Measurements from ENCODE around the gene RNH1. TPM values are rescaled to one million over a fixed set of nuclear protein-coding genes. Genes with fewer than 3 reads are reported as not detected.

Gene RNH1
- polyA plus RNA-seq, 1 of the 3 experiments (the other 2 are of a cell fraction): 147 TPM

- POLR2A ChIA-PET: interaction anchor here (0.6 to 1.6 kb wide), 2 partner anchors 8 to 67 kb away, joined by 3 to 4 read pairs; partner anchors contain the start of gene RNH1
Measured at GRCh38 chr11:498297-499181, 8.5 kb downstream of the RNH1 start.

More at GRCh38 chr11:498297-499181, 8.5 kb downstream of the RNH1 start:
- no peak overlapping the region for H3K4me3 ChIP-seq (ENCODE audit: low read depth in 2 of 2, low read length in 1 of 2)
- CTCF ChIA-PET: interaction anchor here (1.3 to 1.4 kb wide), 2 partner anchors 8 to 20 kb away, joined by 3 to 5 read pairs; no protein-coding TSS in a partner anchor
- no peak overlapping the region for H2AFZ ChIP-seq (ENCODE audit: low read depth)
- H4K20me1 ChIP-seq (ENCODE audit: insufficient read depth): 0 out of 2 replicates have a peak, but pooled peaks cover 7% of the 10 kb centered on the region
- H3K9me2 ChIP-seq: no peaks in the 10 kb centered on the region
- no peaks in the 10 kb centered on the region for H3K27me3 ChIP-seq (ENCODE audit: insufficient read depth)
- peaks cover 15% of the 10 kb centered on the region; the same call in 1 of the 2 replicates for H3K79me2 ChIP-seq (ENCODE audit: insufficient read depth)
- no peak overlapping the region for H3K4me2 ChIP-seq
- TF ChIP-seq POLR2AphosphoS5 (IDR thresholded peaks at IDR 0.05; ENCODE audit: low read depth, low read length) (no peak), NFIC (IDR thresholded peaks at IDR 0.05; ENCODE audit: borderline replicate concordance) (no peak), RFX5 (IDR thresholded peaks at IDR 0.05; ENCODE audit: low read length) (no peak), RCOR1 (IDR thresholded peaks at IDR 0.05; ENCODE audit: low read length) (no peak), TEAD4 (IDR thresholded peaks at IDR 0.05; ENCODE audit: borderline replicate concordance, insufficient read depth) (no peak), SIN3A (IDR thresholded peaks at IDR 0.05; ENCODE audit: borderline replicate concordance, low read depth, low read length) (no peak), MXI1 (IDR thresholded peaks at IDR 0.05; ENCODE audit: low read depth, low read length) (no peak), NRF1 (IDR thresholded peaks at IDR 0.05; ENCODE audit: low read depth, low read length) (no peak), CHD2 (IDR thresholded peaks at IDR 0.05; ENCODE audit: low read length, partially characterized antibody) (no peak), MEF2A (IDR thresholded peaks at IDR 0.05; ENCODE audit: borderline replicate concordance, low read depth) (no peak), TAF1 (IDR thresholded peaks at IDR 0.05; ENCODE audit: borderline replicate concordance, low read depth, low read length) (no peak)
- TF ChIP-seq, protein P1, sequence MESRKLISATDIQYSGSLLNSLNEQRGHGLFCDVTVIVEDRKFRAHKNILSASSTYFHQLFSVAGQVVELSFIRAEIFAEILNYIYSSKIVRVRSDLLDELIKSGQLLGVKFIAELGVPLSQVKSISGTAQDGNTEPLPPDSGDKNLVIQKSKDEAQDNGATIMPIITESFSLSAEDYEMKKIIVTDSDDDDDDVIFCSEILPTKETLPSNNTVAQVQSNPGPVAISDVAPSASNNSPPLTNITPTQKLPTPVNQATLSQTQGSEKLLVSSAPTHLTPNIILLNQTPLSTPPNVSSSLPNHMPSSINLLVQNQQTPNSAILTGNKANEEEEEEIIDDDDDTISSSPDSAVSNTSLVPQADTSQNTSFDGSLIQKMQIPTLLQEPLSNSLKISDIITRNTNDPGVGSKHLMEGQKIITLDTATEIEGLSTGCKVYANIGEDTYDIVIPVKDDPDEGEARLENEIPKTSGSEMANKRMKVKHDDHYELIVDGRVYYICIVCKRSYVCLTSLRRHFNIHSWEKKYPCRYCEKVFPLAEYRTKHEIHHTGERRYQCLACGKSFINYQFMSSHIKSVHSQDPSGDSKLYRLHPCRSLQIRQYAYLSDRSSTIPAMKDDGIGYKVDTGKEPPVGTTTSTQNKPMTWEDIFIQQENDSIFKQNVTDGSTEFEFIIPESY (IDR thresholded peaks at IDR 0.05; ENCODE audit: borderline replicate concordance, low read depth): no peak
- TF ChIP-seq, protein P2, sequence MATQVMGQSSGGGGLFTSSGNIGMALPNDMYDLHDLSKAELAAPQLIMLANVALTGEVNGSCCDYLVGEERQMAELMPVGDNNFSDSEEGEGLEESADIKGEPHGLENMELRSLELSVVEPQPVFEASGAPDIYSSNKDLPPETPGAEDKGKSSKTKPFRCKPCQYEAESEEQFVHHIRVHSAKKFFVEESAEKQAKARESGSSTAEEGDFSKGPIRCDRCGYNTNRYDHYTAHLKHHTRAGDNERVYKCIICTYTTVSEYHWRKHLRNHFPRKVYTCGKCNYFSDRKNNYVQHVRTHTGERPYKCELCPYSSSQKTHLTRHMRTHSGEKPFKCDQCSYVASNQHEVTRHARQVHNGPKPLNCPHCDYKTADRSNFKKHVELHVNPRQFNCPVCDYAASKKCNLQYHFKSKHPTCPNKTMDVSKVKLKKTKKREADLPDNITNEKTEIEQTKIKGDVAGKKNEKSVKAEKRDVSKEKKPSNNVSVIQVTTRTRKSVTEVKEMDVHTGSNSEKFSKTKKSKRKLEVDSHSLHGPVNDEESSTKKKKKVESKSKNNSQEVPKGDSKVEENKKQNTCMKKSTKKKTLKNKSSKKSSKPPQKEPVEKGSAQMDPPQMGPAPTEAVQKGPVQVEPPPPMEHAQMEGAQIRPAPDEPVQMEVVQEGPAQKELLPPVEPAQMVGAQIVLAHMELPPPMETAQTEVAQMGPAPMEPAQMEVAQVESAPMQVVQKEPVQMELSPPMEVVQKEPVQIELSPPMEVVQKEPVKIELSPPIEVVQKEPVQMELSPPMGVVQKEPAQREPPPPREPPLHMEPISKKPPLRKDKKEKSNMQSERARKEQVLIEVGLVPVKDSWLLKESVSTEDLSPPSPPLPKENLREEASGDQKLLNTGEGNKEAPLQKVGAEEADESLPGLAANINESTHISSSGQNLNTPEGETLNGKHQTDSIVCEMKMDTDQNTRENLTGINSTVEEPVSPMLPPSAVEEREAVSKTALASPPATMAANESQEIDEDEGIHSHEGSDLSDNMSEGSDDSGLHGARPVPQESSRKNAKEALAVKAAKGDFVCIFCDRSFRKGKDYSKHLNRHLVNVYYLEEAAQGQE (IDR thresholded peaks at IDR 0.05; ENCODE audit: low read depth, low read length): no peak
- TF ChIP-seq, protein P3, sequence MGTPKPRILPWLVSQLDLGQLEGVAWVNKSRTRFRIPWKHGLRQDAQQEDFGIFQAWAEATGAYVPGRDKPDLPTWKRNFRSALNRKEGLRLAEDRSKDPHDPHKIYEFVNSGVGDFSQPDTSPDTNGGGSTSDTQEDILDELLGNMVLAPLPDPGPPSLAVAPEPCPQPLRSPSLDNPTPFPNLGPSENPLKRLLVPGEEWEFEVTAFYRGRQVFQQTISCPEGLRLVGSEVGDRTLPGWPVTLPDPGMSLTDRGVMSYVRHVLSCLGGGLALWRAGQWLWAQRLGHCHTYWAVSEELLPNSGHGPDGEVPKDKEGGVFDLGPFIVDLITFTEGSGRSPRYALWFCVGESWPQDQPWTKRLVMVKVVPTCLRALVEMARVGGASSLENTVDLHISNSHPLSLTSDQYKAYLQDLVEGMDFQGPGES (IDR thresholded peaks at IDR 0.05; ENCODE audit: low read depth, low read length): no peak
- H3K27ac ChIP-seq (ENCODE audit: low read depth in 2 of 2, low read length in 1 of 2): no peak overlapping the region; a peak in 1 of 4 replicates
- no peak overlapping the region for H3K9ac ChIP-seq
- no peaks in the 10 kb centered on the region for H3K9me3 ChIP-seq
- WGBS (ENCODE audit: low lambda C conversion rate): 96% methylated on average over 16 of the region's 39 CpGs
- peak; percentile 28 for DNase-seq
- H3F3A ChIP-seq (replicated peaks; ENCODE audit: insufficient read depth): peaks cover 5% of the 10 kb centered on the region
- H3K4me1 ChIP-seq (ENCODE audit: control insufficient read depth in 1 of 2, insufficient read depth in 2 of 2, low read depth in 1 of 2, low read length in 1 of 2): no peaks in the 10 kb centered on the region; a peak in 1 of 4 replicates
- H3K36me3 ChIP-seq (replicated peaks in 1 of 2; ENCODE audit: control insufficient read depth in 1 of 2, insufficient read depth in 2 of 2, low read length in 1 of 2): peaks cover 16 to 71% of the 10 kb centered on the region in 2 experiments

All from SK-N-SH (cell line).